CD4-positive, alpha-beta T cell treated with Interleukin-17A for 4 hours (primary cell): ENCODE results near the gene CDH6.

Source experiments
- DNase-seq: peaks from one replicate; pipeline ENCODE4 v3.0.0-alpha.2; 2020; ENCODE audit warnings: mixed read lengths

The CDH6 gene

DNA sequence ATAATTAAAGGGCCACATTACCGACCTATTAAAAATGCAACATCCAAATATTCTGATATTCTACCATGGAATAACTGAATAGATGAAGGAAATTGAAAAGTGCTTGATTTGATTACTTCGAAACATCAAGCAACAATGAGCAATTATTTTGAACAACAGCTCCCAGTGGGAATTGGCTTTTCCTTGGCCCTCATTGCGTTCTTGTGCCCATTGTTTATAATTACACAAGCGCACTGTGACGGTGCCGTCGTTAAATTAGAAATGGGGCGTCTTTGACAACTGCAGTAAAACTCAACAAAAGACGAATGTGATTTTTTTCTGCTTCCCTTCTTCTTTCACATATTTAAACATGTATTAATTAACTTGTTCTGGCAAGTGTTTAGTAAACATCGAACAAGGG lies 61.6 kb downstream of the CDH6 start:
- DNase-seq = no peak

DNA sequence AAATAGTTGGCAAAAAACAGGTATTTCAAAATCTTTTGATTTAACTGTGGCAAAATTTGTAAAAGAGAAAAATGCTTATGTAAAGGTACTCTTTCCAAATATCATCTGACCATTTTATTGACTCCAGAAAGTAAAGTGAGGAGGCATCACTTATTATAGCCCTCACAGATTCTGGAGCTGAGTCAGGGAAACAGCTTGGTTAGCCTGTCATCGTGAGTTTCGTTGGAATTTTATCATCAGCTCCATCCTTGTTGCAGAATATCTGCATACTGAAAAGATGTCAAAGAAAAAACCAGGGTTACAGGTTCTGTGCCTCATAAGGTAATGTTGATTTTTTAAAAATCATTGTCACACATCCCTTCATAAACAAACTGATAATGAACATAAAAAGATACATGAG lies 74.8 kb downstream of the CDH6 start:
- DNase-seq = no peak

DNA sequence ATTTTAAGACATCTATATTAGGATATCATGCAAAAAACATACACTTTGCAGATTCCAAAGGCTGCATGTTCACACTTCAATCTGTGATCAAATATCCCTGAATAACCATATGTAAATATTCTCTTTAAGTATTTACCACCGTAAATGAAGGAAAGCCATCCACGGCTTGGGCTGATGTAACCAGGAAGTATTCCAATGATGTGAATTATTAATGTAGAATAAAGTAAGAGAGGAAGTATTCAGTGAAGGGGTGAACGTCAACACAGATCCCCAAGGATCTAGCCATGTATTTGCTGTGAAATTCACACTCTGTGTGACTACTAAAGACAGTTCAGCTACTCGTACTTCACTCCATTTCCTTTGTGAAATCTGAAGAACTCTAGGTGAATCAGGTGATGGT lies 75.2 kb downstream of the CDH6 start:
- no peak for DNase-seq

DNA sequence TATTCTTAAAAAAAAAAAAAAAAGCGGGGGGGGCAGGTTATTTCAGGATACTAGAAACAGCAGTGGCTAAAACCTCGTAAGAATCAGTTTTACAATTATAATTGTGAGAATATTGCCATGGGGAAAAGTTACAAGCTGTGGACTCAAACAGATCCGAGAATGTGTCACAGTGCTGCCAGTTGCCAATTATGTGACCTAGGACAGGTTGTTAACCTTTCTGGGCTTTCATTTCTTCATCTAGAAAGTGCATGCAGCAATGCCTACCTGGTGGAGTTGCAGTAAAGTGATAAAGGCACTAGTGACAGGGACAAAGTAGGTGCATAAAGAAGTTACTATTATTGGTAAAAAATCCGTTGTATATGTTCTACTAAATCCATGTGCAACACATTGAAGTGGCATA lies 75.8 kb downstream of the CDH6 start:
- no peak for DNase-seq

DNA sequence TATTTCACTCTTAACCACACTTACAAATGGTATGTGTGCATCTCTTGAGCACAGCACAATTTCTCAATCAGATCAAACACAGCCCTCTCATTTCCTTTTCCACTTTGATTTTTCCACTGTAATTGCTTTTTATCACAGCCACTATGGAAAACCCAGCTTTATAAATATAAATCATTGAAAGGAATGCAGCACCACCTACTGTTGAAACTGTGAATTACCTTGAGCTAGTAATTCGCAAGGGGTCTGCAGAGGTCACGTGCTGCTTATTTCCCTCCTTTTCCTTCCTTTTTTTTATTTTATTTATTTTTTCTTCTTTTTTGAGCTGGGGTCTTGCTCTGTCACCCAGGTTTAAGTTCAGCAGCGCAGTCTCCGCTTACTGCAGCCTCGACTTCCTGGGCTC lies 76.9 kb downstream of the CDH6 start:
- DNase-seq = no peak

DNA sequence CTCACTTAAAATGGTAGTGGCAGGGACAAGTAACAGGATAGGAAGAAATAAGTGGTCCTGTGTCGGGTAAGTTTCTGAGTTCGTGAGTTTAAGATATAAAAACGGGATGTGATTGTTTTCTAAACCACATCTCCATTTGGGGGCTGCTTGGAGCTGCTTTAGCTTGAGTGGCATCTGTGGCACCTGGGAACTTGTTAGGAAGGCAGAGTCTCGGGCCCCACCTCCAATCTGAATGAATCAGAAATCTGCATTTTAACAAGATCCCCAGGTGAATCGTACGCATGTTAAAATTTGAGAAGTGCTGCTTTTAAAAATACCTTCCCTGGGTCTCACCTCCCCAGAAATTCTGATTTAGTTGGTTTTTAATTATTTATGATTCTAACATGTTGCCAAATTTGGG lies 78.1 kb downstream of the CDH6 start:
- DNase-seq = no peak

DNA sequence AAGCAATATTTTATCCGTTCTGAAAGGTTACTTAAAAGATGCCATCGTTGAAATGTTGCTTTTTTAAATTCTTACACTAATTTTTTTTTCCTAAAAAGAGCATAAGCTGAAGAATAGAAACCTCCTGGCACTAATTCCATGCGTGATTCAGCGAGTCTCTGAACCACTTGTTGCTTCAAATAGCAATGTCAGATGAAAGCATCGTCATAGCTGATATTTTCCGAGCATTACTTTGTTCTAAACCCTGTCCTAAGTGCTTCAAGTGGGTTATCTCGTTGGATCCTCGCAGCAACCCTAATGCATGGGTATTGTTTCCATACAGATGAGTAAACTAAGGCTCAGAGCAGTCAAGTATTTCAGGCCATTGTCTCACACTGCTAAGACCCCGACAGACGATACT lies 79.7 kb downstream of the CDH6 start:
- no peak for DNase-seq

DNA sequence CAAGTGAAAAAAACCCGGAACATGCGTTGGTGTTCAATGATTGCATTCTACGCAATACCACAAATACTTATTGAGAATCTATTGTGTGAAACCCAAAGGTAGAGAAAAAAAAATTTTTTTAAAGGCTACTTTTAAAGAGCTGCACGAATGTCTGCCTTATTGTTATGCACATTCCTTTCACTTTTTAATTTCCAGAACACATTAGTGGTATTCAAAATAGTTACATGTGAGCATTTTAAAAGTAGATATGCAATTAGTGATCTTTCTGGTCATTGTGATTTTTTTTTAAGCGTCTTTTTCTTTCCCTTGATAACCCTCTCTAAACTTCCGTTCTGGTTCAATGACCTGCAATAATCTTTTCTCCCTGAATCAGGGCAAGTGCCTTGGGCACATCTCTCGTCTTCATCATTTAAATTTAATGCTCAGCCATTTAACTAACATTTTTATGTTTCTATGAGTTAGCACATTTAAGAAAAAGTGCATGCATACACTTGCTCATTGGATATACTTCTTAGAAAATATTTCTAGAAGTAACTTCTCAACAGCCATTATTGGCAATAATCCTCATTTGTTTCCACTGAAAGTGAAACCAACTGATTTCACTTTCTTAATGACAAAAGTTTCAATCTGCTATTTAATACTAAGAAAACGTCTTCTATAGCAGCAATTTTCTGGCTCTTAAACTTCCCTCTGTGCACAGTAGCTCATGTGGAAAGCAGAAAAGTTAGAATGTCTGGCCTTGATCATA lies 80.3 kb downstream of the CDH6 start:
- no peak for DNase-seq

DNA sequence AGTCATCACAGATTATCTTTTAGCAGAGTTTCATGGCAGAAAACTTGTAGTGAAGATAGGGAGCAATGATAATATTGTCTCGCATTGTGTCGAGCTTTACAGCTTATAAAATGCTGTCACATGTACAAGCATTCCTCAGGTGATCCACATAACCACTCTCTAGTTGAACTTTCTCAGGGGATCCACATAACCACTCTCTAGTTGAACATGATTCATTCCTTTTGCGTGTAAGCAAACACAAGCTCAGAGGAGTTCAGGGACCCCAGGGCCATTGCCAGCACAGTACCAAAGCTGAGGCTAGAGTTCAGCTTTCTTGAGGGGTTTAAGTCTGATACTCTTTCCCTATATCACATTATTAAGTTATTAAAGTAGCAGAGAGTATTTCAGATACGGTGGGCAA lies 86.7 kb downstream of the CDH6 start:
- DNase-seq = no peak

DNA sequence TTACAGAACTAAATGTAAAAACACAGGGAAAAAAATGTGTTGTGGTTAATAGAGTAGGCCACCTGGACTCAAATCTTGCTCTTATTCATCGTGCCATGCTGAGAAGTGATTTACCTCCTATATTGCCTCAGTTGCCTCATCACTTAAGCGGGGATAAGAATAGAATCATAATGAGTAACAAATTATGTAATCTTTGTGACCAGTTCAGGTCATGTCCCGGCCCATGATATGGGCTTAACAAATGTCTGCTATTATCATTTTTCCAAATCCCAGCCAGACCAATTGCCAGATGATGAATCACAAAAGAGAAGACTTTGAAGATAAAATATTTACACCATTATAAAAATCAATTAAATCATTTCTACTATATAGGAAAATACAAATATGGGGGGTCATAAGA lies 89.8 kb downstream of the CDH6 start:
- no peak for DNase-seq

DNA sequence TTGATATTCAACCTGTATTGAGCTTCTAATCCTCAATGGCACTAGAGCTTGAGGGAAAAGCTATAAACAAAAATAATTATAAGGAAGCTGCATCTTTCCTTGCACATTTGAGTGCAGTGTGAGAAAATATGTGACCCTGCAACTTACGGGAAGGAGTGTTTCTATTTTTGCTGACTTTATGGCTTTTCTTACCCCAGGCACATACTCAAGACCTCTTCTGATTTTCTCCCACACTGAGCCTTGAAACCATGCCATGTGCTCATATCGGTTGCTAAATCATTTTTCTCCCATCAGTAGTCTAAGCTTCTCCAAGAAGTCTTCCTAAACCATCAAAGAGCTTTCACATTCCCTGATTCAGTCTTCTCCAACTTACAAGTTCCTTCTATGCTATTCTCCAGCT lies 91.5 kb downstream of the CDH6 start:
- DNase-seq = no peak

DNA sequence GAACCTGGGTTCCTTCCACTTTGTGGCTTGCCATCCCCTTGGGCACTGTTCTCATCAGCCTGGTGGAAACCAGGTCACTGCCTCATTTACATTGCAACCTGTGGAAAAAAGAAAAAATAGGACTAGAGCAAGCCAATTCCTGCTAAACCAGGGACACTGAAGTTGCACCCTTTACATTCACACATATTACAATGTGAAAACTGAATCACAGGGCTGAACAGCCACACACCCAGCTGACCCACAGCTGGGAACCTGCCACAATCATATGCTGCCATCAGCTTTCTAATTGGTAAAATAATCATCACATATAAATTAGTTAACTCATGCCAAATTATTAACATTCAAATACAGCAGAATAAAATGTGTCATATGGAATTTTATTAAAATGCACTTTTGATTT lies 94.5 kb downstream of the CDH6 start:
- DNase-seq = no peak

DNA sequence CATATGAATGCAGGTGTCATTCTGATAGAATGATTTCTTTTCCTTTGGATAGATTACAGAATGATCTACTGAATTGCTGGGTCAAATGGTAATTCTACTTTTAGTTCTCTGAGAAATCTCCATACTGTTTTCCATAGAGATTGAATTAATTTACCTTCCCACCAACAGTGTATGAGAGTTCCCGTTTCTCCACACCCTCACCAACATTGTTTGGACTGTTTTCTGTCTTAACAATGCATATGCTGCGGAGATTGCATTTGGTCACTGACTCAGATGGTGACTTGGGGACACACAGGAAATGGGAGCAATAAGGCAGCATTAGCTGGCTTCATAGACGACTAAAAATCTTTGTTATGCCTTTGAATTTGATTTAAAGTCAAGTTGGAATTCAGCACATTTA lies 95.9 kb downstream of the CDH6 start:
- DNase-seq = no peak

DNA sequence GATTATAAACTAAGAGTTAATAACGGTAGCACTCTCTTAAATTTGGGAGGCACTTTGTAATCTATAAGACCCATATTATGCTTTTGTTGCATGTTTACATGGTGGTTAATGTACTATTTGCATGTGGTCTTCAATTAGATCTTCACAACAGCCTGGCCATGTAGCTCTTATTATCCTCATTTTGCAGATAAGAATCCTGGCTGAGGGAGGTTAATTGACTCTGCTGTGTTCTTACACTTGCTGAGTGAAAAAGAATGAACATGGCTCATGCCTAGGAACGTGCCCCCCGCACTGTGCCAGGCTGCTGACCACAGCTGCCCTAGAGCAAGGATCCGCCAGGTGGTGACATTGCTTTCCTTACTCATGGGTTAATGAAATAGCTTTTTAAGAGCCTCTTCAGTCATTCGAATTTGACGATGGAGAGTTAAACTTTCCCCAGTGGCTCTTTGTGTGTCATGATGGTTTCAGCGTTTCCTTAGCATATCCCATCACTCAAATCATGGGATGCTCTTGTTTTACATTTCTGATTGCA lies 97.9 kb downstream of the CDH6 start:
- DNase-seq = no peak

DNA sequence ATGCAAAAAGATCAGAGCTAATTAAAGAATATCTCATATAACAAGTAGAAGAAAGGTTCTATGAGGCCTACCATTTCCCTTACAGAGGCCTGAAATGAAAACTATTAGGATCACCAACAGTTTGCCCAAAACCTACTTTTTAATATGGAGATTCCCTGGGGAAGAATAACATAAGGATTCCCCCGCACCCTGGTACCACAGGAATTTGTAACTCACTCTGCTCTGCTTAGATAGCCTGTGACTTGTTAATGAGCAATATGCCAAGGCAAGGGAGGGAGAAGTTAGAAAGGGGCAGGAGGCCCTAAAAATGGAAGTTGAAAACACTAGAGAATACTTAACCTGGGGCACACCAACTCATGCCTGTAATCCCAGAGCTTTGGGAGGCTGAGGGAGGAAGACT lies 107.0 kb downstream of the CDH6 start:
- no peak for DNase-seq

DNA sequence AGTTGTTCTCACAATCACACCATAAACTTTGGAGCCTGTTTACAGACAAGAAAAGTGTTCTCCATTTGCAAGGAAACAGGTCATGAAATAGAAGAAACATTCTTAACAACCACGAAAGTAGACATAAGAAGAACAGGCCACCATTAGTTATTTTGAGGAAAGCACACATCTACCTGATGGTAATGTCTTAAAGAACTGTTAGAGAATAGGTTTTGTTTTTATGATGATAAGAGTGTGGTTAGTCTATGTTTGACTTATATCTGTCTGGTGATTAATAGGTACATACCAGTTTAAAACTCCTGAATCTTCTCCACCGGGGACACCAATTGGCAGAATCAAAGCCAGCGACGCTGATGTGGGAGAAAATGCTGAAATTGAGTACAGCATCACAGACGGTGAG lies 108.3 kb downstream of the CDH6 start:
- DNase-seq = no peak

DNA sequence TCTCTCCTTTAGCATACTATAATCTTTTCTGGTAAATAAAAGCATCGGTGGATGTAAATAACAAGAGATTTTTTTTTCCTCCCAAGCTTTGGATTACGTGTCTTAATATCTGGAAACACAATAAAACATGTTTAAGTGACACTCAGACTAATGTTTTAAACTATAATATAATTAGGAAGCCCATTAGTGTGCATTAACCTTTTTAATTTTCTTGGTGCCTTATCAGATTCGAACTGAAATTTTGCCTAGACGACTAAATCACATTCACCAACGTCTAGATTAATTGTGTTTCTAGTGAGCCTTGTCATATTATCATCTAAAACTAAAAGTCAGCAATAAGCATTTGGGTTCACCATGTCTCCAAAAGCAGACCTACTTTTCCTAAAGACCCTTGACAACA lies 110.2 kb downstream of the CDH6 start:
- DNase-seq = no peak

DNA sequence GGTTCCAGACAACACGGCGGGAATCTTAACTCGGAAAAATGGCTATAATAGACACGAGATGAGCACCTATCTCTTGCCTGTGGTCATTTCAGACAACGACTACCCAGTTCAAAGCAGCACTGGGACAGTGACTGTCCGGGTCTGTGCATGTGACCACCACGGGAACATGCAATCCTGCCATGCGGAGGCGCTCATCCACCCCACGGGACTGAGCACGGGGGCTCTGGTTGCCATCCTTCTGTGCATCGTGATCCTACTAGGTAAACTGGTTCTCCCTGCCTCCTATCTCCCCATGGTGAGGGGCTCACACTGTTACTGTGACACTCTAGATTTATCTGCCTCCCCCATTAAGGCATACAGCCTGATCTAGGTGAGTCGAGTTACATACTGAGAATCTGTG lies 124.2 kb downstream of the CDH6 start:
- no peak for DNase-seq

DNA sequence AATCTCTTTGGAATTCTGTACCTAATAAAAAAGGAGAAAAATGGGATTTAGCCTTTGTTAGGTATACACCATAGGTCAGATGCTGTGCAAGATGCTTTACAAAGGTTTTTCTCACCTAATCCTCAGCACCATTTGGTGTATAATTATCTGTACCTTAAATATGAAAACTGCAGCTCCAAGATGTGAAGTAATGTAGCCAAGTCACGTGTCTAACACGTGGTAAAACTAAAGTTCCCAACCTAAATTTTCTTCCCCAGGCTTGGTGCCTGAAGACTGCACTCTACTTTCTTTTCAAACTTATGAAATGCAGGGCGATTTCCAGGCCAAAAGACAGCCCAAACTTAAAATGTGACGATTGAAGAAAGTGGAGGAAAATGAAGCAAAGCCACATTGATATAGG lies 125.8 kb downstream of the CDH6 start:
- DNase-seq = no peak

DNA sequence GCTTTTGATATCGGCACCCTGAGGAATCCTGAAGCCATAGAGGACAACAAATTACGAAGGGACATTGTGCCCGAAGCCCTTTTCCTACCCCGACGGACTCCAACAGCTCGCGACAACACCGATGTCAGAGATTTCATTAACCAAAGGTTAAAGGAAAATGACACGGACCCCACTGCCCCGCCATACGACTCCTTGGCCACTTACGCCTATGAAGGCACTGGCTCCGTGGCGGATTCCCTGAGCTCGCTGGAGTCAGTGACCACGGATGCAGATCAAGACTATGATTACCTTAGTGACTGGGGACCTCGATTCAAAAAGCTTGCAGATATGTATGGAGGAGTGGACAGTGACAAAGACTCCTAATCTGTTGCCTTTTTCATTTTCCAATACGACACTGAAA lies 129.5 kb downstream of the CDH6 start:
- DNase-seq = no peak

DNA sequence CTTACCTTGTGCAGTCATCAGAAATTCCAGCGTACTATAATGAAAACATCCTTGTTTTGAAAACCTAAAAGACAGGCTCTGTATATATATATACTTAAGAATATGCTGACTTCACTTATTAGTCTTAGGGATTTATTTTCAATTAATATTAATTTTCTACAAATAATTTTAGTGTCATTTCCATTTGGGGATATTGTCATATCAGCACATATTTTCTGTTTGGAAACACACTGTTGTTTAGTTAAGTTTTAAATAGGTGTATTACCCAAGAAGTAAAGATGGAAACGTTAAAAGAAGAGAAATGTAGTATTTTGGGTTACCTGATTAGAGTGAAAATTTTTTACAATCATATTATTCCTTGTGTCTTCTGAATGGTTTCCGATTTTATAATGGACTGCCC lies 131.4 kb downstream of the CDH6 start:
- DNase-seq = no peak

DNA sequence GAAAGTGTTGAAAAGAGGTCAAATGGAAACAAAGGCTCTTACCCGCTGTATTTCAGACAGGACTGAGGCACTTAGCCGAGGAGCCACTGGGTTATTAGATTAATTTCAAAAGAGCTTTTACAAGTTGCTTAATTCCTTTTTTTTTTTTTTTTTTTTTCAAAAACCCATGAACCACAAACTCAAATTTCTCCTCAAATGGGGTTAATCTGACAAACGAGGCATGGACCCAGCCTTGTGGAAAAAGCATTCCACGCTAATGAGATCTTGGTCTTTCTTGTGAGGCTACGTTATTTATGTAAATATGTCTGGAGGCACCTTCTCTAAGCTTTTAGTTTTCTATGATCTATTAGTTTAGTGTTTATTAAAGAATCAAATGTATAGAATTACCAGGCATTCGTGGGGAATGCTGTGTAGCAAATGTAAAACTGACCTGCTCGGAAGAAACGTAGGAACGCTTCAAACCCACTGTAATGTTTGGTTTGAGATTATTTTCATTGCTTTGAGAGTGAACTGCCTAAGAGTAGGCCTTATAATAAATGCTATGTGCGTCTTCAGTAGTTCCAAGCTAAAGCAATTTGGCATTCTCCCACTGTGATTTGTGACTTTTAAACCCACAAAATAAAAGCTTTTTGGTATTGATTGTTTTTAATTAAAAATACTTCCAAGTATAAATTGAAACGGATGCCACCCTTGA lies 134.7 kb downstream of the CDH6 start:
- no peak for DNase-seq

DNA sequence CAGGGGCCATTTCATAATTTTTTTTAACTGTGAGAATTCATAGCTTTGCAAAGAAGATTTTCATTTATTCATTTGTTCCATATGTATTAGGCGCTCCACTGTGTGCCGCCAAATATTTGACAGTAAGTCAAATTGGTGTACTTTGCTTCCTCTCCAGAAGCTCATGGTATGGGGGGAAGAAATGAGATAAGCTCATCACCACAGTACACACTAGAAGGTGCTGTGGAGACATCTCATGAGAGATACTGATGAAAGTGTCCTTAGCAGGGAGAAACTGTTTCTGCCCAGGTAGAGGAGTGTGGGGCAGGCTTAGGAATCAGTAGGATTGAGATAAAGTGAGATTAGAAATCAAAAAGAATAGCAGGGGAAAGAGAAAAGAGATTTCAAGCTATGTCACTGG lies 136.2 kb downstream of the CDH6 start:
- no peak for DNase-seq

DNA sequence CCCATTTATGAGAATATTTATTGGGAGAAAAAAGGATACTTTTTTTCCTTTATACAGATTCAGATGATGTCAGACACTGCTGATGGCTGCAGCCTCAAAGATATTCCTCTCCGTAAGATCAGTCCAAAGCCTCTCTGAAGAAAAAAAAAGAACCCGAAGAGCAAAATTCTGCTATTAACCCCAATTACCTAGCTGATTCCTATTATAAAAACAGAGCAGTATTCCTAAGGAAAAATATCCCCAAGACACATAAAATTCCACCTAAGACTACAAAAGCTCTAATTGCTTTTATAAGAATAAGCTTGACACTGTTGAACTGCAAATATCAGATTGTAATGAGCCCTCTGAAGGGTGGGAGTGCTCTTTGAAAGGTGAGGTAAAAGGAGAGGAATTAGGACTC lies 138.7 kb downstream of the CDH6 start:
- no peak for DNase-seq

DNA sequence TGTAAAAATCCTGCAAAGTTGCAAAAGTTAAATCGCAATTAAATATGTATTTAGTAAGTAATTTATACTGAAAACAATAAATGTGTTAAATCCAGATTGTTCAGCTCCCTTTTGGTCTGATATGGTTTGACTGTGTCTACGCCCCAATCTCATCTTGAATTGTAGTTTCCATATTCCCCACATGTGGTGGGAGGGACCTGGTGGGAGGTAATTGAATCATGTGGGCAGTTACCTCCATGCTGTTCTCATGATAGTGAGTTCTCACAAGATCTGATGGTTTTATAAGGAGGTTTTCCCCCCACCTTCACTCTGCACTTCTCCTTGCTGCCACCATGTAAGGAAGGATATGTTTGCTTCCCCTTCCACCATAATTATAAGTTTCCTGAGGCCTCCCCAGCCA lies 140.0 kb downstream of the CDH6 start:
- no peak for DNase-seq
